NCI-H2029 treated with DMSO at 0.1 percent for 48 hours (cell line): ENCODE data around the gene APRT.

ENCODE experiments used
- DNase-seq: peaks from one replicate; lab custom pipeline; 2025; lab: John Stamatoyannopoulos, UW

APRT gene

GRCh38 chr16:88787579-88788314 lies 24.0 kb downstream of the APRT start:
- no peak for DNase-seq

DNA sequence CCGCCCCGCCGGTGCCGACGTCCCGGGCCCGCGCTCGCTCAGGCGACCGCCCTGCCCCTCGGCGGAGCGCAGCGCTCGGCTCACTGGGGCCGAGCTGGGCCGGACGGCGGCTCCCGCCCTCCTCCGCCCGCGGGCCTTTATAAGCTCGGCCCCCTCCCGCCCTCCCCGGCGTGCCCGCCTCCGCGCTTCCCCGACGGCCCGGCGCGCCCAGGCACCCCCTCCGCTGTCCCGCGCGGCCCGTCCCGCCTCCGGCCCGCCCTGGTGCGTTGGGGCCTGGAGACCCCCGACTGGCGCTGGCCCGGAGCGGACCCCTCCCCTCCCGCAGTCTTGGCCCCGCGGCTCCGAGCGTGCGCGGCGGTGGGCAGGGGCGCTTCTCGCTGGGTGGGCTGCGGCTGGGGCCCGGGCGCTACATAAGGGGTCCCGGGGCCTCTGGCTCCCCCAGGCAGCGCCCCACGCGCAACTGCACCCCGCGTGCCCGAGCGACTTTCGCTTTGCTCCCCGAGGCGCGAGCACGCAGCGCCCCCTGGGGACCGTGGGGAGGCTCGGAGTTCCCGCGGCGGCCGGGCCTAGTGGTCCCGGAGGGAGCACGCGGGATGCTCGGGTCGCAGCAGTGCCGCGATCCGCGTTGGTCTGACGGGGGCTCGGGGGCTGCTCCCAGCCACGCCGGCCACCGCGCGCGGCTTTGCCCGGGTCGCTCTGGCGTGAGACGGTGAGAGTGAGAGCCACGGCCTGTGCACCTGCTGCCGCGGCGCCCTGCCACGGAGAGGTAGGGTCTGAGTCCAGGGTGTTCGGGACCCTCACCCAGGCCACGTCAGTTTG lies 26.4 kb downstream of the APRT start, which contains the start of gene PIEZO1:
TSS of gene PIEZO1 (minus strand) at position 115 of the 819 bp plus-strand sequence. CDS start 256 bp downstream, outside the sequence.
- DNase-seq = no peak

- DNase-seq = no peak
These were observed 26.9 kb downstream of the APRT start for GRCh38 chr16:88784856-88785105.

- DNase-seq = no peak
These were observed 27.5 kb downstream of the APRT start for GRCh38 chr16:88784074-88784855.

GRCh38 chr16:88783391-88784073 lies 28.2 kb downstream of the APRT start:
- DNase-seq = no peak

DNA sequence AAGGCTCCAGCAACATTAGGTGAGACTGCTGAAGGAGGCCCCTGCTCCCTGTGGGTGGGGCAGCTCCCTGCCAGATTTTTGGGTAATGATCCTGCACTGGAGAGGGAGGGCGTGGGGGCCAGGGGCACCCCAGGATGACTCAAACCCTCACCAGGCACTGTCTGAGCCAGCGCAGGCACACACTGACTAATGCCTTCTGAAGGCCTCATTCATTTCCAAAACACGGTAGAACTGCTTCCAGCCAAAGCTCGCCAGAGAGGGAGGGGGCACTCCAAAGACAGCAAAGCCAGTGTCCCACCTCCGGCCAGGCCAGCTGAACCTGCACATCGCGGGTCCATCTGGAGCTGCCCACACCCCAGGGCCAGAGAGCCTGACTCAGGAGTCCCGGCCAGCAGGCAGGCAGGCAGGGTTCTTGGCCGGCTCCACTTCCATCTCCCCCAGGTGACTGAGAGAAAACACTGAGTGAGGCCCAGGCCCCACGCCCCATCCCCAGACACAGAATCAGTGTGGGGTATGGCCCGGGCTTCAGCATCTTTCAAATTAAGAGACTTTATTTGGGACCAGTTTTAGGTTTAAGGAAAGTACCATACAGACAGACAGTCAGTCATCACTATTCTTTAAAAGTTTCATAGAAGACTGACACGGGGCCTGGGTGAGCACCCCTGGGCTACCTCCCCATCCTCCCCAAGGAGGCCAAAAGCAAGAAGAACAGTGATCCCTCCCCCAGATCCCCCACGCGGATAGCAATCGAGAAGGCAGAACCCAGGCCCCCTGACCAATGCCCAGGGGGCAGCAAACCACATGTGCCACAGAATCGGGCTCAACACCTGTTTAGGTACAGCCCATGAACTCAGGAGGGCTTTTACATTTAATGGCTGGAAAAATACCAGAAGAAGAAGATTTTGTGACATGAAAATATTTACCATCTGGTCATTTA lies 29.0 kb downstream of the APRT start:
- DNase-seq = no peak

DNA sequence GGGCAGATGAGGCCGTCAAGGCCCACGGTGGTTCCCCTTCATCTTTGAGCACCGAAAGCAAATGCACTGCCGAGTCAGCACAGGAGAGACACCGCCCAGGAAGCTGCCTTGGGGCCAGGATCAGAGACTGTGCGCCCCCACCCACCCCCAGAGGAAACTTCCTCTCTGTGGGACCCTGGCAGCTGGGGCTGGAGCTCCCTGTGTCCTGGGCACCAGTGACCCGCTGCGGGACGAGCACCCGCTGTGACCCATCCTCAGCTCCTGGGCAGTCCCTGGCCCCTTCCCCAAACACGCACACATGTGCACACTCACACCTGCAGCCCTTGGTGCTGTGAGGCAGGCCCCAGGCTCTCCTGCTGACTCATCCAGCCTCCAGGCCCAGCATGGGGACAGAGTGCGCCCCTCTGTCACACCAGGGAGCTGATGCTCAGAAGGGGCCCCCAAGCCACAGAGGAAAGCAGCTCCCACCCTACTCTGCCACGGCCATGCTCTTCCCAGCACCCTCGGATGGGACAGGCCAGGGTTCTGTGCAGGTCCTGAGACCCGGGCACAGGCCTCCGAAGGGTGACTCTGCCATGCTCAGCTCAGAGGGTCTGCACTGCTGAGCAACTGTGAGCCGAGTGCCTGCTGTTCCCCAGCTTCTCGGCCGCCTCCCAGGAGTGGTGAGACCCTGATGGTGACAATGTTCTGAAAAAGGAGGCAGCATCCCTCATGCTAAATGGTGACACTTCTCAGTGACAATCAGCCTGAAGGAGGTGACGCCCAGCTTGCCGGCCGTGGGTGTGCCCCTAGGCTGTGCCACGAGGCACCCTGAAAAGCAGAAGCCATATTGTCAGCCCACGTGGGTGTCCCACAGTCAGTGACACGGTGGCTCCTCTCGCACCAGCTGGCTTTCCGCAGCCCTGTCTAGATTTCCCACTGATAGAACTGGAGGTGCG lies 30.3 kb downstream of the APRT start:
- DNase-seq = no peak

DNA sequence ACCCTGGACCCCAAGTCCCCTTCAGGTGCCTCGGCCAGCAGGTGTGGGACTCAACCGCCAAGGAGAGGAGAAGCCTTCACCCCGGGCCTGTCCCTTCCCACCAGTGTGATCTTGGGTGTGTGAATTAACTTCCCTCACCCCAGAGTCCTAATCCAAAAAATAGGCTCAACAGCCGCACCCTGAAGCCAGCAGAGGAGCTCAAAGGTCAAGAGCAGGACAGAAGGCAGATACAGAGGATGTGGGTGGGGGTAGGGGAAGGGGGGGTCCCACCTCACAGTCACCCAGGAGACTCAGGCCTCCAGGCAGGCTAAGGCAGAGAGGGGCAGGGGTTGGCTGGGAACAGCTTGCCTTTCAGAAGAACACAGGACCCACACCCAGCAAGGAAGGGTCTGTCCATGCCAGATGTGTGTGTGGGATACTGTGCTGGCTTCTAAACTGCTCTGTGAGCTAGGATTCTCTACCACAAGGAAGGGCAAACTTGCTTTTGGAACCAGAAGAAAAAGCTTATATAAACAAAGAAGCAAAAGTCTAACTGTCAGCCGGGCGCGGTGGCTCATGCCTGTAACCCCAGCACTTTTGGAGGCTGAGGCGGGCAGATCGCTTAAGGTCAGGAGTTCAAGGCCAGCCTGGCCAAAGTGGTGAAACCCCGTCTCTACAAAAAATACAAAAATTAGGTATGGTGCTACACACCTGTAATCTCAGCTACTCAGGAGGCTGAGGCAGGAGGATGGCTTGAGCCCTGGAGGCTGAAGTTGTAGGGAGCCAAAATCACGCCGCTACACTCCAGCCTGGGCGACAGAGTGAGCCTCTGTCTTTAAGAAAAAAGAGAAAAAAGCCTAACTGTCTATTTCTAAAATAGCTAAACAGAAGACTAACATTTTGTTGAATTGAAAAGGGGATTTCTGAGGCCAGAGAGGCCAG lies 31.3 kb downstream of the APRT start:
- DNase-seq = no peak

DNA sequence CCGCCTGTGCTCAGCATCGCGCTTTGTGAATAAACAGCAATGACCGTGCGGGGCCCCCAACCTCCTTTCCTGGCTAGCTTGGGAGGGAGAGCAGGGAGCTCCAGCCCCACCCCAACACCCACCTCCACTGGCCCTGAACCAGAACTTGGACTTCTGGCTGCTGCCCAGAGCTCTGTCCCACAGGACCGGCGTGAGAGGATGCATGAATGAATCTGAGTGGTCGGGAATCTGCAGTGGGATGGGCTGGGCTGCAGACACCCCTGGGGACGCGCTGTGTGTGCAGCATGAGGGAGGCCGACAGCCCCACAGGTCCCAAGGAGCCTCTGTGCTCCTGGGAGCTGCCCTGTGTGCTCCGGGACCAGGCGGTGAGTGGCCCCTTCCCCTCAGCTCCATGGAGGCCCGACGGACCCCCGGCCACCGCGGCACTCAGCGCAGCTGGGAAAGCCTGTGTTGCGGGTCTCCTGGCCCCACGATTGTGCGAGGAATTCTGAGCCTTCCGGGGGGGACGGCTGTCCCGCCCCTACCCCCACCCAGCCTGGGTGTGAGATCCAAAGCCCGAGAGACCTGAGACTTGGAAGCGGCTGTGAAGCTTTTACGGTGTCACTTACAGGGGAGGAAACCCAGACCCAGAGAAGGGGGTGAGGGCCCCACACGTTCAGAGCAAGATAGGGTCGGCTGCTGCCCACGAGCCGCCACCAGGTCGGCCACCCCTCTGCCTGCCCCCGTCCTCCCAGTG lies 32.2 kb downstream of the APRT start:
- no peak for DNase-seq

DNA sequence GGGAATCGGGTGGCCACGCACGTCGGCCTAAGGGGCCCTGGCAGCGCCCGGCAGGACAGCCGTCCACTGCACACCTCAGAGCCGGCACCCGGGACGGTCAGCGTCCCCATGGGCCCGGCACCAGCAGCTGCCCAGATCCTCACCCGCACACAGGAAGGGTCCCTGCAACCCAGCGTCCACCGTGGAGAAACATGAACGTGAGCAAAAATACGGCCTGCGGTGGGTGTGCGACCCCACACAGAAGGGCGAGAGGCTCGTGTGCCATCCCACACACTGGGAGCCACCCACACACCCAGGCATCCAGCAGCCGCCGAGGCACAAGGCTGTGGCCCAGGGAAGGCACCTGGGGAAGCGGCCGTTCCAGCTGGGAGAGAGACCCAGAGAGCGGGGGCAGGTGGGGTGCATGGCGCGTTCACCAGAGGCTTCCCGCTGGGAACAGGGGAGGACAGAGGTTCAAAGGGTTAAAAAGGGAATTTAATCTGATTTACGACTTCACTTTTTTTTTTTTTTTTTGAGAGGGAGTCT lies 33.1 kb downstream of the APRT start:
- no peak for DNase-seq

GRCh38 chr16:88778271-88778525 lies 33.5 kb downstream of the APRT start:
- no peak for DNase-seq

DNA sequence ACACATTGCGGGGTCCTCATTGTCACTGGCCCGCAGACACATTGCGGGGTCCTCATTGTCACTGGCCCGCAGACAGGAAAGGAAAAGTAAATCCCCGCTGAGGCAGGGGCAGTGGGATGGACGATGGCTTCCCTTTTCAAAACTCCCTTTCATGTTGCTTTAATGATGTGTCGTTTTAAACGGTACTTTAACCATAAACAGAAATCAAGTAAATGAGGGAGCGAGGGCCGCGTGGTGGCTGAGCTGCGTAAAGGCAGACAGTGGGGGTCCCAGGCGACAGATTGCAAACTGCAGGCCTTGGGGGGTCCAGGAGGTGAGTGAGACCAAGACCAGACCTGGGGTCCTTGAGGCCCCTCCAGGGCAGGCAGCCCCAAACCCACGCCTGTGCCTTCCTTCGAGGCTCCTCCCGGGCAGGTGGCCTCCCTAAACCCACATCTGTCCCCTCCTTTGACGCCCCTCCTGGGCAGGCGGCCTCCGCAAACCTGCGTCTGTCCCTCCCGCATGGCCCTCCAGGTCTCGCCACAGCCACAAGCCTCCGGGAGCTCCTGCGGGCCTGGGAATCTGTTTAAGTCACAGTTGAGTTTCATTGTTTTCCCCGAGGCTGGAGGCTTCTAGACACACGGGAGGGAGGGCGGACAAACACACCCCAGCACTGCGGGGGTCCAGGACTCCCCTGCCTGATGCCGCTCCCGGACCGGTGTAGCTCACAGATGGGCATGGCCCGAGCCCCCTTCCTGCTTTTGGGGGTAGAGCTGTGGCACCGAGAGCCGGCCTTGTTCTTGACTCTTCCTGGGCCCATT lies 34.1 kb downstream of the APRT start:
- no peak for DNase-seq

DNA sequence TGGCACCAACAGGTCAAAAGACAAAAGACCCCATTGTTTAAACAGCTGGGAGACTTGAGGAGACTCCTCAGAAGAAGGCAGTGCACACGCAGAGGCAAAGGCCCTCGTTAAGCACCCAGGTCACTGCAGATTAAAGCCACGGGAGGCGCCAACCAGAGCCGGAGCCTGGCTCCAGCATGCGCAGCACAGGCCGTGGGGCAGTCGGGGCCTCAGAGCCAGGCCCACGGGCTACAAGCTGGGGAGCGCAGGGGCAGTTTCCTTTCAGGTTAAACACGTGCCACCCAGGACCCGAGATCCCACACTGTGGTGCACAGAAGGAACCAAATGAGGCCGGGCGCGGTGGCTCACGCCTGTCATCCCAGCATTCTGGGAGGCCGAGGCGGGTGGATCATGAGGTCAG lies 35.9 kb downstream of the APRT start:
- DNase-seq = no peak

DNA sequence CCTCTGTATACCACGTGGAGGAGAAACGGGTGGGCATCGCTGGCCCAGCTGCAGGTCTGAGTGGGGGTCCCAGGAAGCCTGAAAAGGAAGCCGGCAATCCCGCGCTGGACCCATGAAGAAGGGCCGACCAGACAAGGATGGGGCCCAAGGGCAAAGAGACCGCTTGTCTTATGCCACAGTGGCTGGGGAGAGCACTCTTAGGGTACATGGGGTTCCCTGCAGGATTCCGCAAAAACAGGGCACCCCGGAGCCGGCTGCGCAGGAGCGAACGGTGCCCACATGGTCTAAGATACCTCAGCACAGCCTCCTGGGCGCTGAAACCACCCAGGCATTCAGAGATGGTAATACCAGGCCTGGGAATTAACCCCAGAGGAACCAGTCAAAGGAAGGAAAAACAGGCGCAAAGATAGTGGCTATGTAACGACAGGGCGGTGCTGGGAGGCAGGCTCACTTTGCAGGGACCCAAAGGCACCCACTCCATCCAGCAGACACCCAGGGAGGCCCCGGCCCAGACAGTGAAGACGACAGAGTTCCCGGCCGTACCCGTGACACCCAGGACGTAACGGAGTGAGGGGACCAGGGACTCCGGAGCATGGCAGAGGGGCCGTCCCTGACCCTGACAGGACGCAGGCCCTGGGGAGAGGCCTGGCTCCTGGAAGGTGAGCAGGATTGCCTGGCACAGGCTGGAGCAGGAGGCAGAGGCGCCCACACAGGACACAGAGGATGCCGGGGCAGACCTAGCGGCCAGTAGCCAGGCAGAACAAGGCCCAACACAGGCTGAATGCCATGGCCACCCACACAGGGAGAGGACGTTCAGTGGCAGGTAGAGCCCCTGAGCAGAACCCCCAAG lies 37.0 kb downstream of the APRT start:
- no peak for DNase-seq

- no peak for DNase-seq
These were observed 37.9 kb downstream of the APRT start for GRCh38 chr16:88773812-88774291.
